Upper lobe of left lung (tissue), 6 donors: ENCODE results near the gene DPF3. TPM values are rescaled to one million over a fixed set of nuclear protein-coding genes. Genes with fewer than 3 reads are reported as not detected.

Source experiments
- ATAC-seq, 2 donors: fragments of 200-7000 bp; cut with Tn5 transposase; one replicate each; pipeline ENCODE4 v1.9.1; 2022; ENCODE audit warnings: mild to moderate bottlenecking in 2 of 2, moderate library complexity in 2 of 2; ENCODE audit not compliant: low FRiP score in 2 of 2
- DNase-seq, 2 donors: peaks; one replicate each; pipeline ENCODE4 v3.0.0-alpha.2; 2019 to 2020
- H3K27ac ChIP-seq, 4 donors: fragments of 200-600 bp; sonication (generic); one replicate each; pipeline ENCODE4 v1.5.1; 2016 to 2019
- H3K27me3 ChIP-seq, 4 donors: fragments of 200-600 bp; sonication (generic); one replicate each; pipeline ENCODE4 v1.5.1; 2017 to 2019
- H3K36me3 ChIP-seq, 4 donors: fragments of 200-600 bp; sonication (generic); one replicate each; pipeline ENCODE4 v1.5.1; 2016 to 2019
- H3K4me1 ChIP-seq, 4 donors: fragments of 200-600 bp; sonication (generic); one replicate each; pipeline ENCODE4 v1.5.1; 2018 to 2019
- H3K4me3 ChIP-seq, 4 donors: fragments of 200-600 bp; sonication (generic); one replicate each; pipeline ENCODE4 v1.5.1; 2017 to 2019; ENCODE audit warnings: mild to moderate bottlenecking in 2 of 4, moderate library complexity in 1 of 4
- H3K9me3 ChIP-seq, 4 donors: fragments of 200-600 bp; sonication (generic); one replicate each; pipeline ENCODE4 v1.5.1; 2018 to 2019
- CTCF ChIP-seq, 6 experiments: fragments of 450-650 bp in 4 of 6; fragments of 200-600 bp in 2 of 6; sonication (generic) in 2 of 6; IDR thresholded peaks; one replicate each; pipeline ENCODE4 v1.5.1; 2016 to 2019; ENCODE audit warnings: antibody characterized with exemption in 6 of 6
- EP300 ChIP-seq, 4 donors: sonication (generic); formaldehyde crosslinking; IDR thresholded peaks; one replicate each; pipeline ENCODE4 v1.5.1; 2017; ENCODE audit warnings: antibody characterized with exemption in 4 of 4, control low read depth in 2 of 4
- POLR2A ChIP-seq, 4 donors: fragments of 450-650 bp; IDR thresholded peaks; one replicate each; pipeline ENCODE4 v1.5.1; 2016 to 2017; ENCODE audit warnings: antibody characterized with exemption in 4 of 4, mild to moderate bottlenecking in 2 of 4
- POLR2AphosphoS5 ChIP-seq, 2 donors: sonication (generic); formaldehyde crosslinking; IDR thresholded peaks; one replicate each; pipeline ENCODE4 v1.5.1; 2017; ENCODE audit warnings: antibody characterized with exemption in 2 of 2
- WGBS, 2 donors: methylation state at CpG; one replicate each; pipeline ENCODE4 v1.1.5; 2017 to 2018; 5-methylcytosine and 5-hydroxymethylcytosine counted together
- total RNA-seq, 6 donors: library from RNA; depleted of rRNA in 4 of 6; stranded (reverse); fragments of >200 nt in 4 of 6; gene quantifications; one replicate each; pipeline versions ENCODE4 v1.1.0 to v1.2.1, GENCODE V29; 2016 to 2021
- donor health status: DM: no; HTN: no; CAD: no; lungs with moderate emphysema.
- donor health status: DM: no; HTN: yes; CAD: no; lungs with severe emphysema.

The DPF3 gene
- total RNA-seq, 6 donors from 2014 or later = 0.30 to 1.3 (median 1.0) TPM

DNA sequence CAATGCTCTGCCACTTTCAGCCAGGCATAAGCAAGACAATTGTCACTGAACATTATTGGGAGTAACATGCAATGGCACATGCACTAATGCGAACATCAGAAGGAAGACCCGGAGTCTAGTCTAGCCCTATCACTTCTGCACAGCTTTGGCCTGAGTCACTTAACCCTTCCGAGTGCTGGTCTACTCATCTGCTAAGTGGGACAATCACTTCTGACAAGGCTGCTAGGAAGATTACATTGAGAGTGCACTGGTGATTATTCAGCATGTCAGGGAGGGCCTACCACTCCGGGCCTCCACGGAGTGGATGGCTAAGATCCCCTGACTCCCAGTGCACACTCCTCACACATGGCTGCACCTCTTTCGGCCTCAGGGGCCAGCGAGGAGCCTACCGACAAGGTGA, 240.9 kb downstream of the DPF3 start:
- DNase-seq = no peak
- H3K27ac ChIP-seq = no peak overlapping the region
- 90 to 96% methylated on average over 6 to 7 of the region's 8 CpGs for WGBS, 2 donors
- H3K4me3 ChIP-seq = no peak overlapping the region
- no peaks in the 10 kb centered on the region for H3K27me3 ChIP-seq
- no peaks in the 10 kb centered on the region for H3K36me3 ChIP-seq
- H3K4me1 ChIP-seq = peaks cover 0 to 3% (median 0%) of the 10 kb centered on the region in 4 donors
- no peak for ATAC-seq
- H3K9me3 ChIP-seq = no peaks in the 10 kb centered on the region
- TF ChIP-seq CTCF (IDR thresholded peaks at IDR 0.05) (no peak), EP300 (IDR thresholded peaks at IDR 0.05) (no peak), POLR2AphosphoS5 (IDR thresholded peaks at IDR 0.05) (no peak), POLR2A (IDR thresholded peaks at IDR 0.05) (no peak)

DNA sequence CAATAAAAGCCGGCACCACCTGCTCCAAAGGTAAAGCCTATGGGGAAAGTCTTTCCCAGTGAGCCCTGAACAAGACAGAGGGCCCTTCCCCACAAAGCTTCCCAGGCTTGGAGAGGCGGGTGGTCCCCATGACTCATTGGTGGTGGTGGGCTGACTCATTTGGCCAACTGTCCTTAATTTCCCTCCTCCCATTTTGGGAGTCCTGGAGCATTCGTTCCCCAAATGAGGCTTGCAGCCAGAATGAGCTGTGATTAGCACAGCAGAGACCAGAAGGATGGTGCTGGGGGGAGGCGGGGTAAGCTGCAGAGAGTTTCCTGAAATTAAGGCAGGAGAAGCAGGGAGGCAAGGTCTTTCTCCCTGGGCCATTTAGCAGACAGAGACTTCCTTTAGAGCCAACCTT, 241.7 kb downstream of the DPF3 start:
- WGBS, 2 donors = 92 to 95% methylated on average over 3 to 4 of the region's 4 CpGs

DNA sequence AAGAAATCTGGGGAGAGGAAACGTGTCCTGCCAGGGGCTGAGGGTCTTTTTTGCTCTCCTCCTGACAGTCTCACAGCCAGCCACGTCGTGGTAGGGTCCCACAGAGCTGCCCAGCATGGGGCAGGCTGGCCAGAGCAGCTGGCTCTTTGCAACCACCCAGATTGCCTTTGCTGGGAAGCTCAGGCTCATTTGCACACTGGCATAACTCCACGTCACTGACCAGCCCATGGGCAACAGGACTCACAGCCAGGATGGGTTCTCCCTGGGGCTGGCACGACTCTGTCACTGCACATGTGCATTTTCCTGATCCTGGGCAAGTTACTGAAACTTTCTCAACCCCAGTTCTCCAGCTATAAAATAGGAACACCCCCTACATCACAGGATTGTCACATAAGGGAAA, 242.2 kb downstream of the DPF3 start:
- Histone ChIP-seq H3K27me3 (no peaks in the 10 kb centered on the region), H3K4me1 (peaks cover 0 to 3% (median 0%) of the 10 kb centered on the region in 4 donors), H3K27ac (no peak overlapping the region), H3K4me3 (no peak overlapping the region), H3K9me3 (no peaks in the 10 kb centered on the region), H3K36me3 (no peaks in the 10 kb centered on the region)
- TF ChIP-seq POLR2A (IDR thresholded peaks at IDR 0.05) (no peak), CTCF (IDR thresholded peaks at IDR 0.05) (no peak), POLR2AphosphoS5 (IDR thresholded peaks at IDR 0.05) (no peak), EP300 (IDR thresholded peaks at IDR 0.05) (no peak)
- DNase-seq (peak in 1 of 2 donors; percentile 17), ATAC-seq (no peak)
- WGBS, 2 donors = 64 to 67% methylated on average over 5 of the region's 5 CpGs

More for the DNA sequence above, 241.7 kb downstream of the DPF3 start:
- ATAC-seq = no peak
- TF ChIP-seq POLR2A (IDR thresholded peaks at IDR 0.05) = no peak
- no peak for TF ChIP-seq CTCF (IDR thresholded peaks at IDR 0.05)
- TF ChIP-seq EP300 (IDR thresholded peaks at IDR 0.05) = no peak
- Histone ChIP-seq H3K4me3 (no peak overlapping the region), H3K9me3 (no peaks in the 10 kb centered on the region), H3K4me1 (peaks cover 0 to 3% (median 0%) of the 10 kb centered on the region in 4 donors), H3K27ac (no peak overlapping the region), H3K27me3 (no peaks in the 10 kb centered on the region), H3K36me3 (no peaks in the 10 kb centered on the region)
- DNase-seq = no peak

DNA sequence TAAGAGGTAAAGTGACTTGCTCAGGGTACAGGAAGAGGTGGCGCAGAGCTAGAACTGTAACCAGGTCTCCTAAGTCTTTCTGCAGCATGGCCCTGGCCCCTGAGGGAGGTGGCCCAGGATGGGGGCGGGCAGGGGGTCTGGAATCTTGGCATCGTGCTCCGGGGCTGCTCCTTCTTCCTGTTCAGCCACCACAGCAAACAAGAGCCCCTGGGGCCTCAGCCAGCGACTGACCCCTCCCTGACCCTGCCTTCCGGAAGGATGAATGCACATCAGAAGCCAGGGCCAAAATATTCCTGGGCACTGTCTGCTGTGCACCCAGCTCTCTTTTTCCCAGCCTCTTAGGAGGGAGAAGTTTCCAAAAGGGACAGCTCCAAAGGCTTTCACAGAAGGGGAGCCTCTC, 242.8 kb downstream of the DPF3 start:
- peak in 1 of 2 donors; percentile 44 for DNase-seq
- 30 to 47% methylated on average over 3 to 6 of the region's 6 CpGs for WGBS, 2 donors
- Histone ChIP-seq H3K27me3 (no peaks in the 10 kb centered on the region), H3K4me1 (peaks cover 0 to 3% (median 0%) of the 10 kb centered on the region in 4 donors), H3K27ac (no peak overlapping the region), H3K4me3 (no peak overlapping the region), H3K9me3 (no peaks in the 10 kb centered on the region), H3K36me3 (no peaks in the 10 kb centered on the region)
- ATAC-seq = no peak
- TF ChIP-seq POLR2AphosphoS5 (IDR thresholded peaks at IDR 0.05) = no peak
- no peak for TF ChIP-seq EP300 (IDR thresholded peaks at IDR 0.05)
- TF ChIP-seq CTCF (IDR thresholded peaks at IDR 0.05) = no peak
- no peak for TF ChIP-seq POLR2A (IDR thresholded peaks at IDR 0.05)

GRCh38 chr14:72649603-72650227, 244.2 kb downstream of the DPF3 start:
- no peaks in the 10 kb centered on the region for H3K36me3 ChIP-seq
- peaks cover 0 to 3% (median 0%) of the 10 kb centered on the region in 4 donors for H3K4me1 ChIP-seq
- no peak overlapping the region for H3K4me3 ChIP-seq
- H3K27ac ChIP-seq = no peak overlapping the region
- TF ChIP-seq CTCF (IDR thresholded peaks at IDR 0.05) (no peak), EP300 (IDR thresholded peaks at IDR 0.05) (no peak), POLR2AphosphoS5 (IDR thresholded peaks at IDR 0.05) (no peak), POLR2A (IDR thresholded peaks at IDR 0.05) (no peak)
- DNase-seq = peak in 1 of 2 donors; percentile 5
- H3K27me3 ChIP-seq = no peaks in the 10 kb centered on the region
- ATAC-seq = no peak
- WGBS, 2 donors = 64 to 75% methylated on average over 4 to 10 of the region's 10 CpGs
- H3K9me3 ChIP-seq = no peaks in the 10 kb centered on the region
